GM18909 (cell line): Measurements from ENCODE around the gene ADAP1.
"Not testable (repeated sequence)": the region's sequence is repeated elsewhere in the genome, so short reads cannot be mapped to it uniquely, and the experiment has no call there.

Source experiments
- ATAC-seq: cut with Tn5 transposase; IDR thresholded peaks from one replicate; pipeline ENCODE4 v1.9.1; 2021; ENCODE audit warnings: mild to moderate bottlenecking; ENCODE audit not compliant: unreplicated experiment, poor library complexity

The ADAP1 gene

GRCh38 chr7:874031-874749 is 80.3 kb downstream of the ADAP1 start:
- ATAC-seq, result no peak

- no peak for ATAC-seq
These were observed 81.0 kb downstream of the ADAP1 start for GRCh38 chr7:873367-874002.

GRCh38 chr7:872685-873084 is 81.8 kb downstream of the ADAP1 start:
- ATAC-seq, result not testable (repeated sequence)

GRCh38 chr7:871900-872537 is 82.5 kb downstream of the ADAP1 start:
- no peak for ATAC-seq

- ATAC-seq, result no peak
These were observed 85.1 kb downstream of the ADAP1 start for GRCh38 chr7:869348-869747.

GRCh38 chr7:868189-868486 is 86.3 kb downstream of the ADAP1 start:
- ATAC-seq, result no peak

- no peak for ATAC-seq
These were observed 86.9 kb downstream of the ADAP1 start for GRCh38 chr7:867406-868188.

- ATAC-seq, result no peak
These were observed 87.5 kb downstream of the ADAP1 start for GRCh38 chr7:867001-867405.

- no peak for ATAC-seq
These were observed 88.6 kb downstream of the ADAP1 start for GRCh38 chr7:865921-866320.

GRCh38 chr7:863106-863505 is 91.4 kb downstream of the ADAP1 start:
- ATAC-seq, result no peak

GRCh38 chr7:862157-862556 is 92.3 kb downstream of the ADAP1 start:
- no peak for ATAC-seq

- no peak for ATAC-seq
These were observed 93.3 kb downstream of the ADAP1 start for GRCh38 chr7:861222-861621.

- ATAC-seq, result no peak
These were observed 94.3 kb downstream of the ADAP1 start for GRCh38 chr7:860149-860548.

GRCh38 chr7:859359-860030 is 95.0 kb downstream of the ADAP1 start:
- ATAC-seq, result no peak

GRCh38 chr7:857661-858060 is 96.8 kb downstream of the ADAP1 start:
- no peak for ATAC-seq

- no peak for ATAC-seq
These were observed 97.9 kb downstream of the ADAP1 start for GRCh38 chr7:856444-857095.

- no peak for ATAC-seq
These were observed 98.7 kb downstream of the ADAP1 start for GRCh38 chr7:855686-856369.

- ATAC-seq, result no peak
These were observed 100.2 kb downstream of the ADAP1 start for GRCh38 chr7:854118-854775.
